ENCODE measurements around the gene NUTM2A. TPM values are rescaled to one million over a fixed set of nuclear protein-coding genes. Genes with fewer than 3 reads are reported as not detected.
"Not testable (repeated sequence)": the region's sequence is repeated elsewhere in the genome, so short reads cannot be mapped to it uniquely, and the experiment has no call there.

Gene NUTM2A
- total RNA-seq, 1 donor from 2014 or later, result 1.6 TPM

DNA sequence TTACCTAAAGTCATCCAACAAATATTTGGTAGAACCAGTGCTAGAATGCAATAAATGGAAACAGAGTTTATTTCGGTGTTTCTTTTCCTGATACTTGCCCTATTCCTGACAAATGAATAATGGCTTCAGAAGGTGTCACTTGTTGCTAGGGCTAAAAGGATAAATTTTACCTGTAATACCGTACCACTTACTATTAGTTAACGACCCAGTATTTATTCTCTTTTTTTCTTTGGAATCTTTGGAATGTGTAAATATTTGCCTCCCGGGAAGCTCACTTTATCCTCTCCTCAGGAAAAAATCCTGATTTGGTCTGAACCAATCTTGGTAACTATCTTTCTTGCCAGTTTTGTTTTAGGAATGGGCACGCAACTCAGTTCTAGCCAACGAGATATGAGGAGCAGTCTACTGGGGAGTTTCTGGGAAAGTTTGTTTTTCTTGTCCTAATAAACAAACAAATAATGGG lies 14.1 kb downstream of the NUTM2A start:
- DNase-seq (ENCODE audit: low spot score); intact Hi-C loops (cut with DNase I): not testable (repeated sequence)

DNA sequence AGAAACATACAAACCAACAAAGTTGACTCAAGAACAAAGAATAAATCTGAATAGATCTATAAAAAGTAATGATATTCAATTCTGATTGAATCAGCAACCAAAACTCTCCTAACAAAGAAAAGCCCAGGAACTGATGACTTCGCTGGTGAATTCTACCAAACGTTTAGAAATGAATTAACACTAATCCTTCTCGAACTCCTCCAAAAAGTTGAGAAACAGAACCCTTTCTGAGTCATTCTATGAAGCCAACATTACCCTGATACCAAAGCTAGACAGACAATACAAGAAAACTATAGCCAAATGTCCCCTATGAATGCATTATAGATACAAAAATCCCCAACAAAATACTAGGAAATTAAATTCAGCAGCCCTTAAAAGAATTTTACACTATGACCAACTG lies 16.9 kb downstream of the NUTM2A start:
- DNase-seq (ENCODE audit: low spot score), result not testable (repeated sequence)

DNA sequence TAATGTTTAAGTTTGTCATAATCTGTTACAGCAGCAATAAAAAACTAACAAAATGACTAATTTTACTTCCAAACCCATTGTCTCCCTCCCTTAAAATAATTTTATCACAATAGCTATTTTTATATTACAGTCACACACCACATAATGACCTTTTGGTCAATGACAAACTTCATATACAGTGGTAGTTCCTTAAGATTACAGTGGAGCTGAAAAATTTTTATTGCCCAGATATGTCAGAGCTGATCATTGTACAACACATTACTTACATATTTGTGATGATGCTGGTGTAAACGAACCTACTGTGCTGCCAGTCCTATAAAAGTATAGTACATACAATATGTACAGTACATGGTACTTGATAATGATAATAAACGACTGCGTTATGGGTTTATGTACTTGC lies 22.1 kb downstream of the NUTM2A start:
- intact Hi-C loops (cut with DNase I); DNase-seq (ENCODE audit: low spot score): not testable (repeated sequence)

More for the DNA sequence above, 16.9 kb downstream of the NUTM2A start:
- intact Hi-C loops (cut with DNase I), result not testable (repeated sequence)

DNA sequence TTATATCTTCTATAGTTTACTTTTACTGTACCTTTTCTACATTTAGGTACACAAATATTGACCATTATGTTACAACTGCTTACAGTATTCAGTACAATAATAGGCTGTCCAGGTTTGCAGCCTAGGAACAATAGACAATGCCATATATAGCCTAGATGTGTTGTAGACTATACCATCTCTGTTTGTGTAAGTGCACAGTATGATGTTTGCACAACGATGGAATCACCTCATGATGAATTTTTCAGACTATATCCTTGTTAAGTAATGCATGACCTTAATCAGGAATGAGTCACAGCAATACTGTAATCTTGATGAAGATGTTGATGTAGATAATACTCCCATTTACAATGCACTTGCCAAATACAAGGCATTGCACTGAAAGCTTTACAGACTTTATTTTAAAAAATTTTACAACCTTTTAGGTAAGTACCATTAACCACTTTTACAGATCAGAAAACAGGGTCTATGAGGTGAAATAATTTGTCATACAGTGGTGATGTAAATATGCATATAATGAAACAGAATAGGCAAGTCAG lies 23.6 kb downstream of the NUTM2A start:
- intact Hi-C loops (cut with DNase I); DNase-seq (ENCODE audit: low spot score): not testable (repeated sequence)

DNA sequence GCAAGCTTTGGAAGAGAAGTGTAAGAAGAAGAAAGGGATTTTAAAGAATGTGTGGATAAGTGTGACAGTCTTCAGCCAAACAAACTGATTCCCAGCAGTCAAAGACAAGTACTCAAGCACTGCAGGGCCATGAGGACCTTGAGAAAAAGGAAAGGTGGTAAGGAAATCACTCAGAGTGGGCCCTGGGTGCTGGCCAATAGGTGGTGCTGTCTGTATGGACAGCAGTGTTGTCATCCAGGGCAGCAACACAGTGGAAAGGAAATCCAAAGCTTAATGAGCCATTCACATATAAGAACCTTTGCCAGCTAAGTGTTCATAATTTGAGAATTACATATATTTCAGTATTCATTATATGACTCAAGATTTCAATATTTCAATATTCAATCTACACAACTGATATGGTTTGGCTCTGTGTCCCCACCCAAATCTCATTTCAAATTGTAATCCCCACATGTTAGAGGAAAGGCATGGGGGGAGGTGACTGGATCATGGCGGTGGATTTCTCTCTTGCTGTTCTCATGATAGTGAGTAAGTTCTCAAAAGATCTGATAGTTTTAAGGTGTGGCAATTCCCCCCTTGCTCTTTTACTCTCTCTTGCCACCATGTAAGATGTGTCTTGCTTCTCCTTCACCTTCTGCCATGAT lies 55.6 kb downstream of the NUTM2A start:
- intact Hi-C loops (cut with DNase I); DNase-seq (ENCODE audit: low spot score): not testable (repeated sequence)

Other genes with a start within 250 kb of the NUTM2A start
- gene FAM25A, start 205.2 kb upstream of the NUTM2A start, total RNA-seq, result not detected
- 118 TPM for gene GLUD1, start 130.6 kb upstream of the NUTM2A start, total RNA-seq
- gene SHLD2, start 130.2 kb upstream of the NUTM2A start, total RNA-seq, result 13.7 TPM
- 3.0 TPM for gene NUTM2D, start 132.3 kb downstream of the NUTM2A start, total RNA-seq